K562 (cell line): Measurements from ENCODE around the gene CPSF6. TPM values are rescaled to one million over a fixed set of nuclear protein-coding genes. Genes with fewer than 3 reads are reported as not detected.

Experiments
- ARID4B ChIP-seq: sonication (generic); formaldehyde crosslinking; IDR thresholded peaks from 2 replicates; pipeline ENCODE4 v1.8.0; 2022; ENCODE audit warnings: mild to moderate bottlenecking, missing genetic modification reagents
- CHD1 ChIP-seq: fragments of 200-600 bp; sonication (generic); IDR thresholded peaks from one replicate; pipeline ENCODE4 v1.6.1; 2012; ENCODE audit warnings: mild to moderate bottlenecking, moderate library complexity, low read length, inconsistent platforms
- CXXC5 ChIP-seq: fragments of 250-450 bp; sonication (Bioruptor Pico); IDR thresholded peaks from 2 replicates; pipeline ENCODE4 v1.8.0; 2022; ENCODE audit warnings: inconsistent platforms, mild to moderate bottlenecking, moderate library complexity
- FOSL1 ChIP-seq: fragments of 200-800 bp; sonication (Bioruptor generic); conservative IDR thresholded peaks from 2 replicates; pipeline ENCODE4 v1.6.1; 2016; ENCODE audit warnings: missing genetic modification characterization, missing compliant biosample characterization
- GATA2 ChIP-seq: sonication (generic); formaldehyde crosslinking; IDR thresholded peaks from 2 replicates; pipeline ENCODE4 v1.4.0; 2020; ENCODE audit warnings: mild to moderate bottlenecking, missing genetic modification reagents
- HMGN3 ChIP-seq: IDR thresholded peaks from 2 replicates; pipeline ENCODE4 v1.6.1; 2011; ENCODE audit warnings: borderline replicate concordance, low read depth, mild to moderate bottlenecking, mixed read lengths, low read length; ENCODE audit not compliant: insufficient read length; ENCODE audit errors: extremely low read depth
- JUN ChIP-seq, 2 experiments: sonication (generic) in 1 of 2; formaldehyde crosslinking in 1 of 2; IDR thresholded peaks; 2 replicates each; pipeline versions ENCODE4 v1.6.1 to v1.8.0; 2012 to 2022; ENCODE audit warnings: borderline replicate concordance in 2 of 2, mild to moderate bottlenecking in 2 of 2, improper control_type of control experiment in 1 of 2, low read depth in 1 of 2, low read length in 1 of 2, missing genetic modification reagents in 1 of 2
- KAT2B ChIP-seq: IDR thresholded peaks from one replicate; pipeline ENCODE4 v1.6.1; 2012; ENCODE audit warnings: low read depth, mild to moderate bottlenecking, control low read depth, inconsistent platforms, low read length, moderate library complexity
- MITF ChIP-seq: IDR thresholded peaks from 2 replicates; pipeline ENCODE4 v1.6.1; 2014; ENCODE audit warnings: antibody characterized with exemption
- PHF8 ChIP-seq: fragments of 200-600 bp; sonication (generic); IDR thresholded peaks from 2 replicates; pipeline ENCODE4 v1.6.1; 2012; ENCODE audit warnings: mixed run types, mild to moderate bottlenecking, inconsistent platforms, low read length, moderate library complexity, borderline replicate concordance
- POLR2G ChIP-seq: fragments of 200-400 bp; formaldehyde crosslinking; IDR thresholded peaks from 2 replicates; pipeline ENCODE4 v1.6.1; 2017; ENCODE audit warnings: low read depth, mild to moderate bottlenecking, antibody characterized with exemption, low read length, moderate library complexity
- RB1 ChIP-seq: fragments of 450-650 bp; IDR thresholded peaks from 2 replicates; pipeline ENCODE4 v1.6.1; 2017; ENCODE audit warnings: low read depth, mild to moderate bottlenecking
- RBBP5 ChIP-seq: fragments of 200-600 bp; sonication (generic); IDR thresholded peaks from 2 replicates; pipeline ENCODE4 v1.6.1; 2012; ENCODE audit warnings: borderline replicate concordance, mild to moderate bottlenecking, low read length, control low read depth, inconsistent platforms; ENCODE audit not compliant: insufficient read depth, poor library complexity, severe bottlenecking
- ZC3H4 ChIP-seq: sonication (generic); formaldehyde crosslinking; IDR thresholded peaks from 2 replicates; pipeline ENCODE4 v1.9.0; 2021; ENCODE audit warnings: missing genetic modification reagents, borderline replicate concordance
- ZNF561 ChIP-seq: fragments of 450-650 bp; formaldehyde crosslinking; conservative IDR thresholded peaks from 2 replicates; pipeline ENCODE4 v1.4.0; 2020; ENCODE audit warnings: mild to moderate bottlenecking, moderate library complexity
- polyA plus RNA-seq, 8 experiments: library from polyadenylated mRNA; depleted of rRNA in 4 of 8; stranded (reverse) in 5 of 8; unstranded in 3 of 8; fragments of >200 nt; fragmentation: Nextera tagmentation in 2 of 8; fragmentation: Illumina TruSeq in 1 of 8; extraction: Ambion mirVana in 2 of 8; extraction: Trizol in 1 of 8; gene quantifications; 2 replicates each; pipeline versions ENCODE4 v1.2.1 to v1.2.3, GENCODE V29; 2011 to 2014; ENCODE audit warnings: inconsistent platforms in 1 of 8, missing spikeins in 1 of 8
- total RNA-seq, 7 experiments: library from RNA; depleted of rRNA in 6 of 7; stranded (reverse); fragments of >200 nt in 6 of 7; fragmentation: Illumina TruSeq in 2 of 7; extraction: Trizol in 2 of 7; gene quantifications; 2 replicates each; pipeline versions ENCODE4 v1.2.1 to v1.2.3, GENCODE V29; 2011 to 2021; ENCODE audit warnings: low replicate concordance in 1 of 7

Gene CPSF6
- total and polyA plus RNA-seq, 9 of the 15 experiments (the other 6 are each of a cell fraction or from before 2014, with no cell fraction given), result 34.3 to 129 (median 77.8) TPM

- peak; percentile 81 for TF ChIP-seq ARID4B (CRISPR knock-in tag)
- TF ChIP-seq CHD1, result peak; percentile 85
- TF ChIP-seq POLR2G, result peak; percentile 50
- TF ChIP-seq ZNF561, result no peak
- TF ChIP-seq ZC3H4 (CRISPR knock-in tag), result 0 out of 2 replicates have a peak, but pooled peaks have one; percentile 73
- TF ChIP-seq HMGN3, result peak; percentile 22
- no peak for TF ChIP-seq FOSL1 (tag)
- TF ChIP-seq KAT2B, result no peak
- peak; percentile 66; the same call in 1 of the 2 replicates for TF ChIP-seq CXXC5
- TF ChIP-seq JUN (IDR thresholded peaks at IDR 0.05; ENCODE audit: borderline replicate concordance, low read depth, low read length), result no peak
- 0 out of 2 replicates have a peak, but pooled peaks have one; percentile 22 for TF ChIP-seq JUN (CRISPR knock-in tag; IDR thresholded peaks at IDR 0.05; ENCODE audit: borderline replicate concordance)
- peak; percentile 98 for TF ChIP-seq RBBP5
- no peak for TF ChIP-seq GATA2 (CRISPR knock-in tag)
- peak; percentile 36; the same call in 1 of the 2 replicates for TF ChIP-seq PHF8
- peak; percentile 61; the same call in 1 of the 2 replicates for TF ChIP-seq RB1
- no peak for TF ChIP-seq MITF
Observed at GRCh38 chr12:69239922-69240630, 707 bp downstream of the CPSF6 start (continued).
